HG03159 (cell line): Measurements from ENCODE around the gene VPS50.
"Not testable (repeated sequence)": the region's sequence is repeated elsewhere in the genome, so short reads cannot be mapped to it uniquely, and the experiment has no call there.

Experiments used
- ATAC-seq: cut with Tn5 transposase; IDR thresholded peaks from one replicate; pipeline ENCODE4 v1.9.1; 2021; ENCODE audit warnings: mild to moderate bottlenecking, moderate library complexity; ENCODE audit not compliant: unreplicated experiment

VPS50 gene

DNA sequence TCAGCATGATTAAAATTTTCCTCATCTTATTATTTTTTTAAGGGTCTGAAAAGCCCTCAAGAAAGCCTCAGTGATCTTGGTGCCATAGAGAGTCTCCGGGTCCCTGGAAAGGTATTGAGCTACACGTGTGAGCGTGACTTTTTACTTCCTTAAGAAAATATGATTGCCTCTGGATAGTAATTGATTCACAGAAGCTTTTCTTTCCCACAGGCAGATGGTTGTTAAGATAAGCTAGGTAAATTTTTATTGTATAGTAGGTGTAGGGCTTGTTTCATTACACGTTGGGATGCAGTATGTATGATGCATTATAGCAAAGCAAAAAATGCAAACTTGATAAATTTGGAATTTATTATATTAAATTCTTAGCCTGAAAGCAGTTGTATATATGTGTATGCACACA is 7.7 kb downstream of the VPS50 start:
- no peak for ATAC-seq

DNA sequence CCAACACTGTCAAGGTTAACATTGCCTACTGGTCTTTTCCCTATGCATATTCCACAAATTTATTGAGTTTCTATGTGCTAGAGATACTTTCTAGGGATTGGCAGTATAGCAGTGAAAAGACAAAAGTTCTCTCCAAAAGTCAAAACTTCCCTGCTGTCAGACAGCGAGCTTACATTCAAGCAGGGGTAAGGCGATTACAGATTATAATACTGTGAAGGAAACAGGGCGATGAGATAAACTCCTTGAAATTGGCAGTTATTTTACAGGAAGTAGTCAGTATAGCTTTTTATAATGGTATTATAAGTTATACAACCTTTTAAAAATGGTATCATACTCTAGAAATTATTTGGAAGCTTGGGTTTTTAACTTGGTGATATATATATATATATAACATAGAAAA is 9.9 kb downstream of the VPS50 start:
- no peak for ATAC-seq

DNA sequence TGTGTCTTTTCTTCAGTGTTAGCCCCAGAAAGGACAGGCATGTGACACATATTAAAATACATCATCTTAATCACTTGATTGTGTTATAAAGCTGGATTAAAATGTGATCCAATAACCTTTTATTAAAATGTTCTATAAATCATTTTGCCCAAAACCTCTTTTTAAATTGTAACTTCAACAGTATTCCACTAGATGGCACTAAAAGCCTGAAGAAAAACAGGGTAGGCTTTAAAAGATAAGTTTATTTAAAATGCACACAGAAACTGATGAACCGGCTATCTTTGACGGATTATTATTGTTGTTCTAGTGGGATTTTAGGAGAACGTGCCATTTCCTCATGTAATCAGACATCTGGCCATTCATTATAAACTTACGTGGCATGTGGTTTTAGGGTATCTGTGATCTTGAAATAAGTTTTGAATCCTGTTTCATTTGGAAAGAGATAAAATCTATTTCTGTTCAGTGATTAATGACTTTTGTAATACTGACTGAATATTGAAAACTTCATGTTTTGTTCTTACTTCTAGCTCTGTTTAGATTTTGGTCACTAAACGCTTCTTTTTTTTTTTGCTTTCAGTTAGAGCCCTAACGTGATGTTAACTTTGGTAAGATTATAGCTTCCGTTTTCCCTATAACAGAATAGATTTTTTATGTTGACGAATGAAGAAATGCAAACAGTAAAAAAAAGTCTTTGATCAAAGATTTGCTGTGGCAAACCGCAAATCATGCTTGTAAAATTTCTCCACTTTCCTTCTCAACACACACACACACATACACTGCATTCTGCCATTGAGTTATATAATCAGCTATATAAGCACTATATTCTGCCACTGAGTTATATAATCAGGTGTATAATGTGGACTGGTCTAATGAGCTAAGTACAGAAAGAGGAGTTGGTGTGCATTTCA is 13.6 kb downstream of the VPS50 start:
- ATAC-seq = no peak

- ATAC-seq = no peak
Measured at GRCh38 chr7:93249491-93250148, 17.5 kb downstream of the VPS50 start.

DNA sequence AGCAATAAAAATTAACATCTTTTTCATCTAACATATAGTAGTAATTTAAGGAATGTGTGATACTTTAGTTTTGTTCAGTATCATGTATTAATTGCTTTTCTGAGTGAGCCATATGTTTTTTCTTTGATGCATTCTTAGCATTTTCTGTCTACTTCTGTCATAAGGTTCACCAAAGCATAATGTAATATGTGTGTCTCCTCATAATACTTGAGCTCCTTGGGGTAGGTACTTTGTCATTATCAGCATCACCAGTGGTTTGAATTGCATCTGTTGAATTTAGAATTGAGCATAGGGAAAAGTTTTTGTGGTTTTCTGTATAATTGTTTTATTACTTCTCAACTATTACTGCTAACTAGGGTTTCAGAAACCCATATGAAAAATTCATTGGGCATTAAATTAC is 26.5 kb downstream of the VPS50 start:
- no peak for ATAC-seq

DNA sequence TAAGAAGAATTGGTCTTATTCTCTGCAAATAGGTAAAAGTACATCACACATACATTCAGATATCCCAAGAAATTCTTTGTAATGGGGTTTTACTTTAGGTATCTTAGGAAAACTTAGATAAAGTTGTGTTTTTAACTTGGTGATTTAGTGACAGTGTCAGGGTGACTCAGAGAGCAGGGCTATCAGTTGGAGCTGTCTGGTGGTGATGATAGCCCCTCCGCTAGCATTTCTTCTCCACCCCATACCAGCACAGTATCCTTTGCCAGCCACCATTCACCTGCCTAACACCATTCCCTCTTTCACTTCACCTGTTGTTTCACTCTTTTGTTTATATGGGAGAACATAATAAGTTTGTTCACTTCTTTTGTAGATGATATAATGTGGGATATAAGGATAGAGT is 30.4 kb downstream of the VPS50 start:
- ATAC-seq = no peak

GRCh38 chr7:93265220-93265619 is 33.1 kb downstream of the VPS50 start:
- no peak for ATAC-seq

DNA sequence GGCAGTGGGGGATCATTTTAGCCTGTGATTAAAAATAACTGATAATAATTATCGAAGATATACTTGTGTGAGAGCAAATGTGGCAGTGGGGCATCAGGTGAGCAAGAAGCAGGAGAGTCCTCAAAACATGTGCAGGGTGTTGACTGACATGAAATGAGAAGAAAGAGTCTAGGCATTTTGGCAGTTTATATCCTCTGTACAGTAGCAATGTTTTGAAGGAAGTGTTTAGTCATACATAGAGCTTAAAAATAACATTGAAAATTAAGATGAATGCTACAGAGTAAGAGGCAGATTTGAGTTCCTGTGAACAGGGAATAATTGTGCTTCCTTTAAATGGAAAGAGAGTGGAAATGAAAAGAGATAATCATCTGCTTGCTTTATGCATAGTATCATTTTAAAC is 47.4 kb downstream of the VPS50 start:
- no peak for ATAC-seq

- no peak for ATAC-seq
Measured at GRCh38 chr7:93284908-93285307, 52.7 kb downstream of the VPS50 start.

GRCh38 chr7:93293229-93293628 is 61.1 kb downstream of the VPS50 start:
- no peak for ATAC-seq

GRCh38 chr7:93298206-93298605 is 66.0 kb downstream of the VPS50 start:
- no peak for ATAC-seq

GRCh38 chr7:93298671-93299070 is 66.5 kb downstream of the VPS50 start:
- ATAC-seq = no peak

DNA sequence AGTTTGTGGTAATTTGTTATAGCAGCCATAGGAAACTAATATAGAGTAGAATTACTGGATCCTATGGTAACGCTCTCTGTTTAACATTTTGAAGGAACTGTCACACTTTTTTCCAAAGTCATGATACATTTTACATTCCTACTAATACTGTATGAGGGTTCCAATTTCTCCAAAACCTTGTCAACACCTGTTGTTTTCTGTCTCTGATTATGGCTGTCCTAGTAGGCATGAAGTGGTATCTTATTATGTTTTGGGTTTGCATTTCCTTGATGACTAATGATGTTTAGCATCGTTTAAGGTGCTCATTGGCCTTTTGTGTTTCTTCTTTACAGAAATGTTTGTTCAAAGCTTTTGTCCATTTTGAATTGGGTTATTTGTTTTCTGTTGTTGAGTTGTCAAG is 69.6 kb downstream of the VPS50 start:
- ATAC-seq = no peak

GRCh38 chr7:93307131-93307660 is 75.0 kb downstream of the VPS50 start:
- ATAC-seq = no peak

- ATAC-seq = no peak
Measured at GRCh38 chr7:93307943-93308342, 75.8 kb downstream of the VPS50 start.

- no peak for ATAC-seq
Measured at GRCh38 chr7:93310346-93310745, 78.2 kb downstream of the VPS50 start.

DNA sequence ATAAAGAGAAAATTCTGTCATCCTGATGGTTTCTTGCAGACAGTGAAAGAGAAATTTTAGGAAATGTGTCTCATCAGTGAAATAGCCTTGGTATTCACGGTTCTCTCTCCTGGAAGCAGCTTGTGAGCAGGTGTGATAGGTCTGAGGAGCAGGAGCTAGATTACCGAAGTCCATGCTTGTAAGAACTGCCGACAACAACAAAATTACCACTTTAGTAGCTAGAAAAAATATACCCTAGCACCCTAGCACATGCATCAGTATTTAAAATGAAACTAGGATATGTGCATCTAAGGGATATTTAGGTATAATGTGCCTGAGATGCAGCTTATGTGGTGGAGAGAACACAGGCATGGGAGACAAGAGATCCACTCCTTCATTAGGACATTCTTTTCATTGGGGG is 82.3 kb downstream of the VPS50 start:
- ATAC-seq = no peak

DNA sequence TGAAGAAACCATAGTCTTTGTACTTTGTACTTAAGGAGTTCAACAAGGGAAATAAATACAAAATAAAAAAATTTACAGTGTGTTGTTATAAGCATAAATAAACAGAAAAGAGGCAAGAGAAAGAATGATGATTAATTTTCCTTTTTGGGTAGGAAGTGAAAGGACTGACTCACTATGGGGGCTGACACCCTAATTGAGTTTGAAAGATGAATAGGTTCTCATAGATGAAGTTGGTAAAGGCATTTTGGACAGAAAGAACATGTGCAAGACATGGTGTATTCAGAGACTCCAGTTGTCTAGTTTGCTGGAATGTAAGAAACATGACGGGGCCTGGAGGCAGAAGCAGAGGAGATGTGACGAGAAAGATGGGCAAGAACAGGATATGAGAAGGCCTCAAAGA is 83.7 kb downstream of the VPS50 start:
- ATAC-seq = no peak

DNA sequence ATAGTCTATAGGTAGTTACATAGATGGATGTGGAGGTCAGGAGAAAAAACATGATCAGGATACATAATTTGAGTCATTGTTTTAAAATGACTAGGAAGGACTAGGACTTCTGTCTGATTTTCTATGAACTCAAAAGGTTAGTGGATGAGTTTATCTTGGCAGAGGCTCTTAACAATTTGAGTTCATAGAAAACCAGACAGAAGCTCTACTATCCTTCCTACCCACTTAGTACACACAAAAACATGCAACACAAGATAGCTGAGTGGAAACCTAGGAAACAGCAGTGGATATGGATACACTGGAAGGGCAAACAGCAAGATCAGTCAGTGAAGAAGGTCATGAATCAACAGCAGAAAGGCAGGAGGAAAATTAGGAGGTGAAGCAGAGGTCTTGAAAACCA is 84.6 kb downstream of the VPS50 start:
- ATAC-seq = no peak

DNA sequence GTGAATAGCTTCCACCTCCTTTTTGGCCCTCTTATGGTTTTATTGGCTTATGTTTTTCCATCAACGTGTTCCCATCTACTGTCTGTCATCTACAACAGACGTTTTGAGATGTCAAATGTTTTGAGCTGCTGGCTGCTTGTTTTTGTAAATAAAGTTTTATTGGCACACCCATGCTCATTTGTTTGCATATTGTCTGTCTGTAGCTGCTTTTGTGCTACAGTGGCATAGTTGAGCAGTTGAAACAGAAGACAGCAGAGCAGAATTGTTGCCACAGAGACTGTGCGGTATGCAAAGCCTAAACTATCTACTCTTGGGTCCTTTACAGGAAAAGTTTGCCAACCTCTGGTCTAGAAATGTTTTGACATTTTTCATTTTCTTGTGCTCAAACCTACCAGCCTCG is 88.7 kb downstream of the VPS50 start:
- ATAC-seq = no peak

DNA sequence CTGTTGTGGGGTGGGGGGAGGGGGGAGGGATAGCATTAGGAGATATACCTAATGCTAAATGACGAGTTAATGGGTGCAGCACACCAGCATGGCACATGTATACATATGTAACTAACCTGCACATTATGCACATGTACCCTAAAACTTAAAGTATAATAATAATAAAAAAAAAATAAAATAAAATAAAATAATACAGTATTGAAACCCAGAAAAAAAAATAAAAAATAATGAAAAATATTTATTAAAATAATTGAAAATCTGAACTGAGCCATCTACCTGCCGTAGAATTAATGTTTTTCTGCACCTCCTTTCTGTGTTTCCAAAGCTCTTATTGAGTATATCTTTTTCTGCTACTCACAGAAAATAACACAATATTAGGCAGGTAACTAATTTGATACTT is 94.1 kb downstream of the VPS50 start:
- ATAC-seq = not testable (repeated sequence)

GRCh38 chr7:93327006-93327633 is 95.0 kb downstream of the VPS50 start:
- ATAC-seq = no peak
